OCI-LY7 (cell line): ENCODE measurements around the gene GLRX5. TPM values are rescaled to one million over a fixed set of nuclear protein-coding genes. Genes with fewer than 3 reads are reported as not detected.

Experiments
- BruUV-seq: library from RNA; stranded (reverse); fragments of 400-500 nt; replicated peaks from 2 replicates; lab custom pipeline; 2021; lab: Mats Ljungman, UMichigan
- CTCF ChIA-PET: fragments of 300-600 bp; sonication (Branson Sonifier 250); formaldehyde crosslinking; loops from one replicate; lab custom pipeline; 2022; ENCODE audit warnings: antibody characterized with exemption; ENCODE audit not compliant: unreplicated experiment; lab: Charles Lee
- POLR2A ChIA-PET: fragments of 300-600 bp; sonication (Branson Sonifier 250); formaldehyde crosslinking; loops from one replicate; lab custom pipeline; 2022; ENCODE audit warnings: antibody characterized with exemption; lab: Charles Lee
- DNase-seq: peaks from one replicate; pipeline ENCODE4 v3.0.0-alpha.2; 2015; ENCODE audit warnings: low spot score
- H2AFZ ChIP-seq: fragments of 200-600 bp; sonication (generic), shearing (Covaris generic); 2 replicates; pipeline ENCODE4 v1.6.1; 2014; ENCODE audit warnings: mild to moderate bottlenecking, antibody characterized with exemption, low read length, moderate library complexity
- H3K27ac ChIP-seq: fragments of 200-600 bp; sonication (generic); 2 replicates; pipeline ENCODE4 v1.5.1; 2014; ENCODE audit warnings: mixed run types, low read depth, mild to moderate bottlenecking, moderate library complexity, low read length, inconsistent platforms; ENCODE audit not compliant: poor library complexity, severe bottlenecking
- H3K36me3 ChIP-seq: fragments of 200-600 bp; sonication (generic); 2 replicates; pipeline ENCODE4 v1.6.1; 2014; ENCODE audit warnings: mild to moderate bottlenecking, antibody characterized with exemption, low read length, moderate library complexity, mixed read lengths; ENCODE audit not compliant: insufficient read depth
- H3K4me1 ChIP-seq: fragments of 200-600 bp; sonication (generic); 2 replicates; pipeline ENCODE4 v1.5.1; 2014; ENCODE audit warnings: mild to moderate bottlenecking, low read length; ENCODE audit not compliant: insufficient read depth, poor library complexity, severe bottlenecking
- H3K4me2 ChIP-seq: fragments of 200-600 bp; sonication (generic); 2 replicates; pipeline ENCODE4 v1.6.1; 2014; ENCODE audit warnings: mild to moderate bottlenecking, low read length
- H3K4me3 ChIP-seq: fragments of 200-600 bp; sonication (generic); 2 replicates; pipeline ENCODE4 v1.5.1; 2014; ENCODE audit warnings: mild to moderate bottlenecking, low read depth, low read length; ENCODE audit not compliant: poor library complexity, severe bottlenecking
- H3K79me2 ChIP-seq: fragments of 200-600 bp; sonication (generic); 2 replicates; pipeline ENCODE4 v1.6.1; 2016; ENCODE audit warnings: low read depth, mild to moderate bottlenecking, low read length, moderate library complexity, mixed read lengths; ENCODE audit not compliant: insufficient read depth
- H3K9me2 ChIP-seq: fragments of 200-600 bp; sonication (generic); 2 replicates; pipeline ENCODE4 v1.6.1; 2016; ENCODE audit warnings: mild to moderate bottlenecking, low read length, mixed read lengths; ENCODE audit not compliant: insufficient read depth
- H3K9me3 ChIP-seq: fragments of 200-600 bp; sonication (generic); 2 replicates; pipeline ENCODE4 v1.6.1; 2014; ENCODE audit warnings: mild to moderate bottlenecking, mixed run types, low read length, mixed read lengths
- H4K20me1 ChIP-seq: fragments of 200-600 bp; sonication (generic); 2 replicates; pipeline ENCODE4 v1.6.1; 2014; ENCODE audit warnings: mild to moderate bottlenecking, antibody characterized with exemption, low read length, moderate library complexity, mixed read lengths; ENCODE audit not compliant: insufficient read depth
- EZH2phosphoT487 ChIP-seq: fragments of 200-600 bp; sonication (generic); IDR thresholded peaks from 2 replicates; pipeline ENCODE4 v1.6.1; 2018; ENCODE audit warnings: low read depth, borderline replicate concordance, mild to moderate bottlenecking, mixed run types, antibody characterized with exemption, low read length, moderate library complexity, mixed read lengths
- intact Hi-C: fragments of 100-400 bp; cut with micrococcal nuclease; formaldehyde crosslinking; loops from one replicate; pipeline ENCODE4 v1.10.0; 2022; ENCODE audit not compliant: unreplicated experiment
- total RNA-seq, 2 experiments: library from RNA; depleted of rRNA in 1 of 2; stranded (reverse); fragments of >200 nt in 1 of 2; shearing (Covaris generic) in 1 of 2; gene quantifications; 2 replicates each; pipeline ENCODE4 v1.2.3, GENCODE V29; 2014 to 2022
- TF ChIP-seq, protein P1 (sequence below): fragments of 200-600 bp; sonication (generic); conservative IDR thresholded peaks from 2 replicates; pipeline ENCODE4 v1.5.1; 2014; ENCODE audit warnings: mild to moderate bottlenecking, antibody characterized with exemption, low read length, moderate library complexity, mixed read lengths

Gene GLRX5
- total RNA-seq, 2 experiments from 2014 or later: 68.2 to 78.4 TPM

DNA sequence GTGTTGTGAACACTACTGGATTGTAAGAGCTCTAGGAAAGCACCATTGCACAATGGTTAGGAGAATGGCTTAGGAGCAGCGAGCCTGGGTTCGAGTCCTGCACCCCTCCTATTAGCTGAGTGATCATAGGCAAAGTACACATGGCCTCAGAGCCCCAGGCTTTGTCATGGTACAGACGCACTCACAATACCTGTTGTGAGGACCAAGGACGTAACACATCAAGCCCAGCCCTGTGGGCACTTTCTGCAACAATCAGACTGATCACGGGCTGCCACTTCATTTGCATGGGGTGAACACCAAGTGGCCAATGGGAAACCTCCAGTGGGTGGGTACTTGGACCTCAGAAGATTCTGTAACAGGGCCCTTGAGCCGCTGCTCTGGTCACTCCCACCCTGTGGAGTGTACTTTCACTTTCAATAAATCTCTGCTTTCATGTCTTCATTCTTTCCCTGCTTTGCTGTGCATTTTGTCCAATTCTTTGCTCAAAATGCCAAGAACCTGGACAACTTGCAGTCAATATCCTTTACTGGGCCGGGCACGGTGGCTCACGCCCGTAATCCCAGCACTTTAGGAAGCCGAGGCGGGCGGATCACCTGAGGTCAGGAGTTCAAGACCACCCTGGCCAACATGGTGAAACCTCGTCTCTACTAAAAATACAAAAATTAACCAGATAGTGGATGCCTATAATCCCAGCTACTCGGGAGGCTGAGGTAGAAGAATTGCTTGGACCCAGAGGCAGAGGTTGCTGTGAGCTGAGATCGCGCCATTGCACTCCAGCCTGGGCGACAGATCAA, 28.2 kb downstream of the GLRX5 start:
- Histone ChIP-seq H3K9me2 (no peaks in the 10 kb centered on the region), H3K27ac (no peak overlapping the region), H4K20me1 (no peaks in the 10 kb centered on the region), H3K4me1 (peaks cover 2% of the 10 kb centered on the region), H2AFZ (no peak overlapping the region), H3K4me3 (no peak overlapping the region), H3K9me3 (no peaks in the 10 kb centered on the region), H3K36me3 (no peaks in the 10 kb centered on the region), H3K4me2 (no peak overlapping the region), H3K79me2 (no peaks in the 10 kb centered on the region)
- CTCF ChIA-PET: interaction anchor here (1.0 kb wide), 1 partner anchor 211 kb away, joined by 3 read pairs; no protein-coding TSS in a partner anchor
- TF ChIP-seq, protein P1, sequence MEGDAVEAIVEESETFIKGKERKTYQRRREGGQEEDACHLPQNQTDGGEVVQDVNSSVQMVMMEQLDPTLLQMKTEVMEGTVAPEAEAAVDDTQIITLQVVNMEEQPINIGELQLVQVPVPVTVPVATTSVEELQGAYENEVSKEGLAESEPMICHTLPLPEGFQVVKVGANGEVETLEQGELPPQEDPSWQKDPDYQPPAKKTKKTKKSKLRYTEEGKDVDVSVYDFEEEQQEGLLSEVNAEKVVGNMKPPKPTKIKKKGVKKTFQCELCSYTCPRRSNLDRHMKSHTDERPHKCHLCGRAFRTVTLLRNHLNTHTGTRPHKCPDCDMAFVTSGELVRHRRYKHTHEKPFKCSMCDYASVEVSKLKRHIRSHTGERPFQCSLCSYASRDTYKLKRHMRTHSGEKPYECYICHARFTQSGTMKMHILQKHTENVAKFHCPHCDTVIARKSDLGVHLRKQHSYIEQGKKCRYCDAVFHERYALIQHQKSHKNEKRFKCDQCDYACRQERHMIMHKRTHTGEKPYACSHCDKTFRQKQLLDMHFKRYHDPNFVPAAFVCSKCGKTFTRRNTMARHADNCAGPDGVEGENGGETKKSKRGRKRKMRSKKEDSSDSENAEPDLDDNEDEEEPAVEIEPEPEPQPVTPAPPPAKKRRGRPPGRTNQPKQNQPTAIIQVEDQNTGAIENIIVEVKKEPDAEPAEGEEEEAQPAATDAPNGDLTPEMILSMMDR: no peak
- TF ChIP-seq EZH2phosphoT487: no peak
- intact Hi-C loops: loop anchor here (10.0 kb wide), 2 partner anchors 532 to 712 kb away; no protein-coding TSS in a partner anchor
- no TSS peak for BruUV-seq
- POLR2A ChIA-PET: interaction anchor here (0.7 to 1.2 kb wide), 2 partner anchors 117 to 310 kb away, joined by 3 read pairs; no protein-coding TSS in a partner anchor
- no peak for DNase-seq

DNA sequence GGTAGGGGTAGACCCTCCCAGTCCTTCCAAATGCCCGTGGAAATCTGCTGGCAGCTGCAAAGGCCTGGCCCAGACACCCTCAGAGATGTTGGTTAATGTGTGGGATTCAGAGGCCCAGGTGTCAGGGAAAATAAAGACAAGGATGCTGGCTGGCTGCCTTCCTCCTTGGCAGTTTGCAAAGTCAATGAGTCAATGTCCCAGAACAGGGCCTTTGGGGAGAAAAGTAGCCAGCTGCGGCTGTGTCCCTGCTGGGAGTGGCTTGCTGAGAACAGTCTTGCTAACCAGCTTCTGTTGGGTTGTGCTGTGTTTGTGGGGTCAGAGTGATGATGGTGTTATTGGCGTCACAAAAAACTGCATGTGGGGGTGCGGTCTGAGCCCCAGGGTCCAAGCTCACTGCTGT, 29.2 kb downstream of the GLRX5 start:
- H3K4me3 ChIP-seq: no peak overlapping the region
- H3K27ac ChIP-seq: no peak overlapping the region
- no peaks in the 10 kb centered on the region for H3K4me1 ChIP-seq
- intact Hi-C loops: loop anchor here (10.0 kb wide), 2 partner anchors 531 to 711 kb away; no protein-coding TSS in a partner anchor
- H2AFZ ChIP-seq: no peak overlapping the region
- no peak overlapping the region for H3K4me2 ChIP-seq
- CTCF ChIA-PET: interaction anchor here (1.0 kb wide), 1 partner anchor 210 kb away, joined by 3 read pairs; no protein-coding TSS in a partner anchor
- BruUV-seq: no TSS peak
- H3K79me2 ChIP-seq: no peaks in the 10 kb centered on the region
- no peak for DNase-seq
- H4K20me1 ChIP-seq: no peaks in the 10 kb centered on the region
- no peak for TF ChIP-seq EZH2phosphoT487
- TF ChIP-seq, protein P1: no peak
- H3K36me3 ChIP-seq: no peaks in the 10 kb centered on the region
- H3K9me3 ChIP-seq: no peaks in the 10 kb centered on the region
- H3K9me2 ChIP-seq: no peaks in the 10 kb centered on the region
- POLR2A ChIA-PET: interaction anchor here (1.0 to 1.2 kb wide), 2 partner anchors 121 to 309 kb away, joined by 3 read pairs; no protein-coding TSS in a partner anchor

DNA sequence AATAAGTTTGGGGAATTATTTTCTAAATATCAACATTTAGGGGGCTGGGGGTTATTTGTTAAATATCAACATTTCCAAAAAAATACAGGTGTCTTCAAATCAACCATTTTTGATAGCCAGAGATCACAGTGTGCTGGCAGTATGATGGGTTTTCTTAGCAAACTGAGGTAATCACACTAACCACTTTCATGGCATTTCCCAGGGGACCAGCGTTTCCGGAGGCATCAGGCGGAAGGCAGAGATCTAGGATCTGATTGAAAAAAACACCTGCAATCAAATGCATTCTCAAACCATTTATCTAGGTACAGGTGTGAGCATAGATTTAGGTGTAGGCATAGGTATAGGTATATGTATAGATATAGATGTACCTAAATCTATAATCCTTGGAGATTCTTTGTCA, 34.6 kb downstream of the GLRX5 start:
- Histone ChIP-seq H4K20me1 (no peaks in the 10 kb centered on the region), H3K27ac (no peak overlapping the region), H3K36me3 (no peaks in the 10 kb centered on the region), H3K4me3 (no peak overlapping the region), H3K4me2 (no peak overlapping the region), H3K79me2 (no peaks in the 10 kb centered on the region), H2AFZ (no peak overlapping the region), H3K9me2 (no peaks in the 10 kb centered on the region), H3K4me1 (no peaks in the 10 kb centered on the region), H3K9me3 (no peaks in the 10 kb centered on the region)
- intact Hi-C loops: loop anchor here (10.0 kb wide), 2 partner anchors 525 to 705 kb away; no protein-coding TSS in a partner anchor
- DNase-seq: no peak
- POLR2A ChIA-PET: no interaction called here
- CTCF ChIA-PET: no interaction called here
- no peak for TF ChIP-seq EZH2phosphoT487
- TF ChIP-seq, protein P1: no peak
- BruUV-seq: no TSS peak
